Upper lobe of left lung (tissue), 6 donors: Measurements from ENCODE around the gene KRTAP5-2. TPM values are rescaled to one million over a fixed set of nuclear protein-coding genes. Genes with fewer than 3 reads are reported as not detected.
"Not testable (repeated sequence)": the region's sequence is repeated elsewhere in the genome, so short reads cannot be mapped to it uniquely, and the experiment has no call there.

Experiments used
- ATAC-seq, 2 donors: fragments of 200-7000 bp; cut with Tn5 transposase; one replicate each; pipeline ENCODE4 v1.9.1; 2022; ENCODE audit warnings: mild to moderate bottlenecking in 2 of 2, moderate library complexity in 2 of 2; ENCODE audit not compliant: low FRiP score in 2 of 2
- DNase-seq, 2 donors: peaks; one replicate each; pipeline ENCODE4 v3.0.0-alpha.2; 2019 to 2020
- H3K27ac ChIP-seq, 4 donors: fragments of 200-600 bp; sonication (generic); one replicate each; pipeline ENCODE4 v1.5.1; 2016 to 2019
- H3K27me3 ChIP-seq, 4 donors: fragments of 200-600 bp; sonication (generic); one replicate each; pipeline ENCODE4 v1.5.1; 2017 to 2019
- H3K36me3 ChIP-seq, 4 donors: fragments of 200-600 bp; sonication (generic); one replicate each; pipeline ENCODE4 v1.5.1; 2016 to 2019
- H3K4me1 ChIP-seq, 4 donors: fragments of 200-600 bp; sonication (generic); one replicate each; pipeline ENCODE4 v1.5.1; 2018 to 2019
- H3K4me3 ChIP-seq, 4 donors: fragments of 200-600 bp; sonication (generic); one replicate each; pipeline ENCODE4 v1.5.1; 2017 to 2019; ENCODE audit warnings: mild to moderate bottlenecking in 2 of 4, moderate library complexity in 1 of 4
- H3K9me3 ChIP-seq, 4 donors: fragments of 200-600 bp; sonication (generic); one replicate each; pipeline ENCODE4 v1.5.1; 2018 to 2019
- EP300 ChIP-seq, 4 donors: sonication (generic); formaldehyde crosslinking; IDR thresholded peaks; one replicate each; pipeline ENCODE4 v1.5.1; 2017; ENCODE audit warnings: antibody characterized with exemption in 4 of 4, control low read depth in 2 of 4
- POLR2A ChIP-seq, 4 donors: fragments of 450-650 bp; IDR thresholded peaks; one replicate each; pipeline ENCODE4 v1.5.1; 2016 to 2017; ENCODE audit warnings: antibody characterized with exemption in 4 of 4, mild to moderate bottlenecking in 2 of 4
- POLR2AphosphoS5 ChIP-seq, 2 donors: sonication (generic); formaldehyde crosslinking; IDR thresholded peaks; one replicate each; pipeline ENCODE4 v1.5.1; 2017; ENCODE audit warnings: antibody characterized with exemption in 2 of 2
- WGBS, 2 donors: methylation state at CpG; one replicate each; pipeline ENCODE4 v1.1.5; 2017 to 2018; 5-methylcytosine and 5-hydroxymethylcytosine counted together
- total RNA-seq, 6 donors: library from RNA; depleted of rRNA in 4 of 6; stranded (reverse); fragments of >200 nt in 4 of 6; gene quantifications; one replicate each; pipeline versions ENCODE4 v1.1.0 to v1.2.1, GENCODE V29; 2016 to 2021
- TF ChIP-seq, protein P1 (sequence below), 6 experiments: fragments of 450-650 bp in 4 of 6; fragments of 200-600 bp in 2 of 6; sonication (generic) in 2 of 6; IDR thresholded peaks; one replicate each; pipeline ENCODE4 v1.5.1; 2016 to 2019; ENCODE audit warnings: antibody characterized with exemption in 6 of 6
- donor health status: DM: no; HTN: no; CAD: no; lungs with moderate emphysema.
- donor health status: DM: no; HTN: yes; CAD: no; lungs with severe emphysema.

Gene KRTAP5-2
- total RNA-seq, 6 donors from 2014 or later = not detected

GRCh38 chr11:1589191-1589963 lies 8.7 kb downstream of the KRTAP5-2 start:
- H3K36me3 ChIP-seq, H3K4me3 ChIP-seq, DNase-seq, H3K9me3 ChIP-seq, H3K27me3 ChIP-seq: not testable (repeated sequence)
- H3K4me1 ChIP-seq = peaks cover 3 to 12% (median 9%) of the 10 kb centered on the region in 4 donors
- ATAC-seq = peak; percentile 51 to 76
- TF ChIP-seq POLR2AphosphoS5 (IDR thresholded peaks at IDR 0.05) (peak; percentile 37 to 71), EP300 (IDR thresholded peaks at IDR 0.05) (peak in 2 of 4 donors; percentile 13 to 36)
- WGBS, 2 donors = 19 to 34% methylated on average over 7 to 8 of the region's 10 CpGs
- peak overlapping the region in 1 of 4 donors; percentile 64 for H3K27ac ChIP-seq

DNA sequence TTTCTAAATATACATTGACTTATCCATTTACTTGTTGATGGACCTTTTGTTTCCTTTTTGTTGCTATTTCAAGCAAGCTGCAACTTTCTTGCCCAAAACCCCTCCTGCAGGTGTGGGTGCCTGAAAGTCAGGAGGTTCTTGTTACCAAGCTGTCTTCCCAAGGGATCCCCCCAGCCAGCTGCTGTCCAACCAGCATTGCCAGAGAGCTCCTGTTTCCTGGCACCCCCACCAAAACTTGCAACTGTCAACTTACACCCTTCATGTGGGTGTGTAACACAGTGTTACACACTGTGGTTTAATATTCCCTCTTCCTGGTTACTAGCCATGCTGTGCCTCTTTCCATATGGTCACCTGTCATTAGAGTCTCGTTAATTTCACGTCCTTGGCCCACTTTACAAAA lies 11.4 kb downstream of the KRTAP5-2 start:
- WGBS, 2 donors = 82 to 84% methylated on average over 2 of the region's 2 CpGs
- no peaks in the 10 kb centered on the region for H3K9me3 ChIP-seq
- no peaks in the 10 kb centered on the region for H3K27me3 ChIP-seq
- H3K36me3 ChIP-seq = no peaks in the 10 kb centered on the region
- TF ChIP-seq POLR2AphosphoS5 (IDR thresholded peaks at IDR 0.05) (no peak), EP300 (IDR thresholded peaks at IDR 0.05) (no peak), POLR2A (IDR thresholded peaks at IDR 0.05) (no peak)
- TF ChIP-seq, protein P1, sequence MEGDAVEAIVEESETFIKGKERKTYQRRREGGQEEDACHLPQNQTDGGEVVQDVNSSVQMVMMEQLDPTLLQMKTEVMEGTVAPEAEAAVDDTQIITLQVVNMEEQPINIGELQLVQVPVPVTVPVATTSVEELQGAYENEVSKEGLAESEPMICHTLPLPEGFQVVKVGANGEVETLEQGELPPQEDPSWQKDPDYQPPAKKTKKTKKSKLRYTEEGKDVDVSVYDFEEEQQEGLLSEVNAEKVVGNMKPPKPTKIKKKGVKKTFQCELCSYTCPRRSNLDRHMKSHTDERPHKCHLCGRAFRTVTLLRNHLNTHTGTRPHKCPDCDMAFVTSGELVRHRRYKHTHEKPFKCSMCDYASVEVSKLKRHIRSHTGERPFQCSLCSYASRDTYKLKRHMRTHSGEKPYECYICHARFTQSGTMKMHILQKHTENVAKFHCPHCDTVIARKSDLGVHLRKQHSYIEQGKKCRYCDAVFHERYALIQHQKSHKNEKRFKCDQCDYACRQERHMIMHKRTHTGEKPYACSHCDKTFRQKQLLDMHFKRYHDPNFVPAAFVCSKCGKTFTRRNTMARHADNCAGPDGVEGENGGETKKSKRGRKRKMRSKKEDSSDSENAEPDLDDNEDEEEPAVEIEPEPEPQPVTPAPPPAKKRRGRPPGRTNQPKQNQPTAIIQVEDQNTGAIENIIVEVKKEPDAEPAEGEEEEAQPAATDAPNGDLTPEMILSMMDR (IDR thresholded peaks at IDR 0.05) = no peak
- peaks cover 3 to 12% (median 9%) of the 10 kb centered on the region in 4 donors for H3K4me1 ChIP-seq
- no peak overlapping the region for H3K4me3 ChIP-seq
- ATAC-seq (no peak), DNase-seq (no peak)
- no peak overlapping the region for H3K27ac ChIP-seq

DNA sequence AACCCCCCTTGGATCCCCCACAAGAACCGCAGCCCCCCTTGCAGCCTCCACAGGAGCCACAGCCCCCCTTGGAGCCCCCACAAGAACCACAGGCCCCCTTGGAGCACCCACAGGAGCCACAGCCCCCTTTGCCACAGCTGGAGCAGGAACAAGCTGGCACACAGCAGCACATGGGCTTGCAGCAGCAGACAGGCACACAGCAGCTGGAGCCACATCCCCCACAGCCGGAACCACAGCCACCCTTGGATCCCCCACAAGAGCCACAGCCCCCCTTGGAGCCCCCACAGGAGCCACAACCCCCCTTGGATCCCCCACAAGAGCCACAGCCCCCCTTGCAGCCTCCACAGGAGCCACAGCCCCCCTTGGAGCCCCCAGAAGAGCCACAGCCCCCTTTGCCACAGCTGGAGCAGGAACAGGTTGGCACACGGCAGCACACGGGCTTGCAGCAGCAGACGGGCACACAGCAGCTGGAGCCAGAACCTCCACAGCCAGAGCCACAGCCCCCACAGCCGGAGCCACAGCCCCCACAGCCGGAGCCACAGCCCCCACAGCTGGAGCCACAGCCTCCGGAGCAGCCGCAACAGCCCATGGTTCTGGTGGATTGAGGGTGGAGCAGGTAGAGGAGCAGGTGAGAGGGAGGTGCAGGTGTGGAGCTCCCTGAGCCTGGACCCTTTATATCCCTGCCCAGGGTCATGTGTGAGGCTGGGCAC lies 13.3 kb downstream of the KRTAP5-2 start, which contains the start of gene KRTAP5-1:
Gene KRTAP5-1, minus strand, starts transcription at position 623 of the 710 bp plus-strand sequence. Its CDS starts 34 bp downstream, at position 589.
- H3K27me3 ChIP-seq, H3K36me3 ChIP-seq, H3K27ac ChIP-seq, H3K9me3 ChIP-seq, H3K4me3 ChIP-seq, ATAC-seq: not testable (repeated sequence)
- peak in 1 of 2 donors; percentile 47 for DNase-seq
- peaks cover 3 to 11% (median 8%) of the 10 kb centered on the region in 4 donors for H3K4me1 ChIP-seq
- 54 to 67% methylated on average over 5 to 6 of the region's 9 CpGs for WGBS, 2 donors

GRCh38 chr11:1582909-1583308 lies 15.2 kb downstream of the KRTAP5-2 start:
- not testable (repeated sequence) for DNase-seq, H3K4me3 ChIP-seq, H3K4me1 ChIP-seq, H3K9me3 ChIP-seq, H3K27me3 ChIP-seq, H3K27ac ChIP-seq, H3K36me3 ChIP-seq, ATAC-seq
- 65 to 70% methylated on average over 2 of the region's 2 CpGs for WGBS, 2 donors

DNA sequence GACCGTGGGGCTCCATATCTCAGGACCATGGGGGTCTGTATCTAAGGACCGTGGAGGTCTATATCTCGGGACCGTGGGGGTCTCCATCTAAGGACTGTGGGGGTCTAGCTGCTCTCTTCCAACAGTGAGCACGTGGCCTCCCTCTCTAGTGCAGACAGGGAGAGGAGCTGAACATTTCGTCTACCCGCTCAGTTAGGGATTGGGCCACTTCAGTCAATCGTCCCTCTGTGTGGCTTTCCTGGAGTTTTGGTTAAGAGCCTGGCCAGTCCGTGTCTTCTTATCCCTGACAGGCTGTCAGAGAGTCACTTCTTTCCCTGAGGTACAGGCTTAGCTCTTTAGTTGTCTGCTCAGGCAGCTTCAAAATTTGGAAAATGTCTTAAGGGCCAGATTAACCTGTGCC lies 16.1 kb downstream of the KRTAP5-2 start:
- peaks cover 0 to 8% (median 6%) of the 10 kb centered on the region in 4 donors for H3K9me3 ChIP-seq
- WGBS, 2 donors = 80 to 85% methylated on average over 5 to 9 of the region's 9 CpGs
- DNase-seq (no peak), ATAC-seq (peak in 1 of 2 donors; percentile 19)
- H3K4me3 ChIP-seq = no peak overlapping the region
- H3K27me3 ChIP-seq = no peaks in the 10 kb centered on the region
- no peaks in the 10 kb centered on the region for H3K4me1 ChIP-seq
- no peak for TF ChIP-seq POLR2AphosphoS5 (IDR thresholded peaks at IDR 0.05)
- TF ChIP-seq POLR2A (IDR thresholded peaks at IDR 0.05) = no peak
- TF ChIP-seq, protein P1 (IDR thresholded peaks at IDR 0.05) = no peak
- no peak for TF ChIP-seq EP300 (IDR thresholded peaks at IDR 0.05)
- no peaks in the 10 kb centered on the region for H3K36me3 ChIP-seq
- H3K27ac ChIP-seq = no peak overlapping the region

GRCh38 chr11:1576825-1577224 lies 21.3 kb downstream of the KRTAP5-2 start:
- peaks cover 21 to 26% (median 22%) of the 10 kb centered on the region in 4 donors for H3K4me1 ChIP-seq
- peaks cover 0 to 8% (median 6%) of the 10 kb centered on the region in 4 donors for H3K9me3 ChIP-seq
- WGBS, 2 donors = 79 to 80% methylated on average over 6 of the region's 6 CpGs
- no peak overlapping the region for H3K4me3 ChIP-seq
- H3K36me3 ChIP-seq = no peaks in the 10 kb centered on the region
- peaks cover 0 to 12% (median 2%) of the 10 kb centered on the region in 4 donors for H3K27me3 ChIP-seq
- TF ChIP-seq, protein P1 (IDR thresholded peaks at IDR 0.05) = no peak
- TF ChIP-seq EP300 (IDR thresholded peaks at IDR 0.05) = no peak
- no peak for TF ChIP-seq POLR2AphosphoS5 (IDR thresholded peaks at IDR 0.05)
- no peak for TF ChIP-seq POLR2A (IDR thresholded peaks at IDR 0.05)
- no peak for DNase-seq
- H3K27ac ChIP-seq = no peak overlapping the region
- no peak for ATAC-seq

GRCh38 chr11:1575756-1576155 lies 22.3 kb downstream of the KRTAP5-2 start:
- not testable (repeated sequence) for H3K36me3 ChIP-seq, H3K9me3 ChIP-seq, H3K27ac ChIP-seq, ATAC-seq, H3K4me3 ChIP-seq
- peaks cover 0 to 20% (median 6%) of the 10 kb centered on the region in 4 donors for H3K27me3 ChIP-seq
- 84 to 89% methylated on average over 16 of the region's 16 CpGs for WGBS, 2 donors
- H3K4me1 ChIP-seq = peaks cover 29 to 34% (median 29%) of the 10 kb centered on the region in 4 donors
- DNase-seq = peak in 1 of 2 donors; percentile 9
